HG02884 (cell line): Measurements from ENCODE around the gene OTUD6A.
A peak's percentile ranks its signal among the peaks of the same experiment; 100 is the strongest.

Source experiments
- ATAC-seq: cut with Tn5 transposase; IDR thresholded peaks from one replicate; pipeline ENCODE4 v1.9.1; 2021; ENCODE audit warnings: mild to moderate bottlenecking, moderate library complexity; ENCODE audit not compliant: unreplicated experiment

Gene OTUD6A, protein sequence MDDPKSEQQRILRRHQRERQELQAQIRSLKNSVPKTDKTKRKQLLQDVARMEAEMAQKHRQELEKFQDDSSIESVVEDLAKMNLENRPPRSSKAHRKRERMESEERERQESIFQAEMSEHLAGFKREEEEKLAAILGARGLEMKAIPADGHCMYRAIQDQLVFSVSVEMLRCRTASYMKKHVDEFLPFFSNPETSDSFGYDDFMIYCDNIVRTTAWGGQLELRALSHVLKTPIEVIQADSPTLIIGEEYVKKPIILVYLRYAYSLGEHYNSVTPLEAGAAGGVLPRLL

DNA sequence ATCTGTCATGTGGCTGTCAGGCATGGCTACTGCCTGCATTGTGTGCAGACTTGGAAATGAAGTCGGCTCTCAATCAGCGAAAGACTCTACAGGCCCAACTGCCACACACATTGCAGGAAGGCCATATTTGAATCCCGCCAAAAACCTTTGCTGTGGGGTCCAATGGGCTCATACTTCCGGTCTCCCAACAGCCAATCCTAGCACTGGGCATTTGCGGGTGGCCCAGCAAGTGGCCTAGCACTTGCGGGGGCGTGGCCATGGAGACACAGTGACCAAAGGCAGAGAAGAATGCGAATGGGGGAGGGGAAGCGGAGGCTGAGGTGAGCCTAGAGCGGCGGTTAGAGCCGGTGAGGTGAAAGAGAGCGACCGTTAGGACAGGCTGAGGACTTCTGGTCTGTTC, at the start of gene OTUD6A:
Gene OTUD6A (plus strand): TSS at position 382 of the 400 bp plus-strand sequence. CDS start 68 bp downstream, outside the sequence.
- no peak for ATAC-seq

- ATAC-seq = no peak
Observed at GRCh38 chrX:70012756-70013155, 49.5 kb upstream of the OTUD6A start.

GRCh38 chrX:70013466-70014381, 48.5 kb upstream of the OTUD6A start:
- no peak for ATAC-seq

- ATAC-seq = no peak
Observed at GRCh38 chrX:70016513-70016912, 45.7 kb upstream of the OTUD6A start.

GRCh38 chrX:70022616-70023015, 39.6 kb upstream of the OTUD6A start:
- no peak for ATAC-seq

- ATAC-seq = no peak
Observed at GRCh38 chrX:70025464-70025863, 36.8 kb upstream of the OTUD6A start.

- ATAC-seq = no peak
Observed at GRCh38 chrX:70026112-70026850, 36.0 kb upstream of the OTUD6A start.

- no peak for ATAC-seq
Observed at GRCh38 chrX:70026851-70027200, 35.4 kb upstream of the OTUD6A start.

DNA sequence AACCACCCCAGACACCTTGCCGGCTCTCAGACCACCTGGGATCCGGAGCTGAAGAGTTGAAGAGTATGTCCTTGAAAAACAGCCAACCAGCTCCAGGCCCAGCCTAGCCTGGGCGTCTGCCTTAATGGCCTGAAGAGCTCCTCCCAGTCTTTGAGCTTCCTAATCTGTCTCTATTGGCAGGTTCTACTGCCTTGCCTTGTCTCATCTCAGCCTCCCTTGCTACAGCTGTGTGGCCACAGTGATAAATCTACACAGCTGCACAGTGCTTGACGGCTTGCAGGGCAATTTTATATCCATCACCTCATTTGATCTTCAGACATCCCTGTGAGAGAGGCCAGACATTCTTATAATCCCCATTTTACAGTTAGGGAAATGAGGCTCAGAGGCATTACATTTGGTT, 32.4 kb upstream of the OTUD6A start:
- ATAC-seq = no peak

DNA sequence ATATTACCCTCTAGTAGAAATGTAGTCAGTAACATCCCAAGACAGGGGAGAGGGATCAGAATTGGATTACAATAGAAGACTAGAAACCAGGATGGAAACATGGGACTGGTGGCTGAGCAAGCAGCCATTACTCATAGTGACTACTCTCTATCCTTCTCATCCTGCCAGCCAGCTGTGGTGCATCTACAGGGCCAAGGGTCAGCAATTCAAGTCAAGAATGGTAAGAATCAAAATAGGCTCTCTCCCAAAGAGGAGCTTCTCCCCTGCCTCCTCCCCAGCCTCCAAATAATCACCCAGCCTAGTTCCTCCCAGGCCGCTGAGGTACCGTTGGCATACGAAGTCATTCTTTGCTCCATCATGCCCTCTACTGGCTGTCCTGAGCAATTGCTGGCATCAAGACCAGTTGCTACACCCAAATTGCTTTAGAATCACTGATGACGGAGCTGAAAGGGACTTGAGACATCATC, 31.9 kb upstream of the OTUD6A start:
- ATAC-seq = peak; percentile 69

DNA sequence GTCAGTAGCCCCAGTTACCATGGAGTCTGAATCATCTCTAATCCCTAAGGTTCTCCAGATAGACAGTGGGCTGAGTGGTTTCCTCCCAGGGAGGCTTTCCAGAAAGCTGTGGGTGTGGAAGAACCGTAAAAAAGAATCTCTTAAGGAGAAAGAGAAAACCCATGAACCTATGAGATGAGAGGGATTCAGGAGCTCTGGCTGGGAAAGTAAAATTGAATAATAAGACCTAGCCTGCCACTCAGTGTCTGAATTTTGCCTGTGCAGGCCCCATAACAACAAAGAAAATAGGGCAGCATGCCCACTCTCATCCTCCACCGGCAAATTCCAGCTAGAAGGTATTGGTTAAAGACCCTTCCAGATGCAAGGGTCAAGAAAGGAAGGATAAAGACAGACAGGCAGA, 29.5 kb upstream of the OTUD6A start:
- ATAC-seq = no peak

- peak; percentile 60 for ATAC-seq
Observed at GRCh38 chrX:70033348-70034051, 28.8 kb upstream of the OTUD6A start.

- ATAC-seq = no peak
Observed at GRCh38 chrX:70034646-70035045, 27.6 kb upstream of the OTUD6A start.

GRCh38 chrX:70038515-70038914, 23.7 kb upstream of the OTUD6A start:
- ATAC-seq = no peak

- no peak for ATAC-seq
Observed at GRCh38 chrX:70038951-70039350, 23.3 kb upstream of the OTUD6A start.

DNA sequence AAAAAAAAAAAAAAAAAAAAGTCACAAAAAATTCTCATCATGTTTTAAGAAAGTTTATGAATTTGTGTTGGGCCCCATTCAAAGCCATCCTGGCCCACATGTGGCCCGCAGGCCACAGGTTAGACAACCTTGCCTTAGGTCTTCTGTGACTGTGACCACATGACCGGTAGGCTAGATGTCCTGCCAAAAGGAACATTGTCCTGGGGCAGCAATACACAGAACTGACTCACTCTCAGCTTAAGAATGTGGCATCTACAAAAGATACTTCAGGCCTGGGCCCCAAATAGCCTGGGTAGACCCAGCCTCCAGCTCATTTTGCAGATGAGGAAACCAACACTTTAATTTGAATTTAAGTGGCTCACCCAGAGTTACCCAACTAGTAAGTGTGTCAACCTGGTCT, 22.5 kb upstream of the OTUD6A start:
- no peak for ATAC-seq

DNA sequence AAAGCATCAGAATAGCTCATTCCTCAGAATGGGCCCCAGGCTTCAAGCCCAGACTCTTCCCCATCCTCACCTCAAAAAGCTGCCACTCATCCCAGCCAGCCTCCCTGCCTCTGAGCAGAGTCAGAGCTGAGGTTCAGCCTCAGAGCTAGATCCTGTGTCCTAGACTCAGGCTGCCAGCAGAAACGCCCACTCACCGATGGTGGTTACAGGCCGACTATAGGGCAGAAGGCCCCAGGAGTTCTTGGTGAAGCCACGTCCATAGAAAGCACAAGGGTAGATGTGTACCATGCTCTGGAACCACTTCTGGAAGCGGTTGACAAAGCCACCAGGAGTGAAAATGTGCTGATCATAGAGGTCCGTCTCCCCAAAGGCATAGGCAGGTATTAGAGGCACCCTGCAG, 20.3 kb upstream of the OTUD6A start:
- no peak for ATAC-seq

DNA sequence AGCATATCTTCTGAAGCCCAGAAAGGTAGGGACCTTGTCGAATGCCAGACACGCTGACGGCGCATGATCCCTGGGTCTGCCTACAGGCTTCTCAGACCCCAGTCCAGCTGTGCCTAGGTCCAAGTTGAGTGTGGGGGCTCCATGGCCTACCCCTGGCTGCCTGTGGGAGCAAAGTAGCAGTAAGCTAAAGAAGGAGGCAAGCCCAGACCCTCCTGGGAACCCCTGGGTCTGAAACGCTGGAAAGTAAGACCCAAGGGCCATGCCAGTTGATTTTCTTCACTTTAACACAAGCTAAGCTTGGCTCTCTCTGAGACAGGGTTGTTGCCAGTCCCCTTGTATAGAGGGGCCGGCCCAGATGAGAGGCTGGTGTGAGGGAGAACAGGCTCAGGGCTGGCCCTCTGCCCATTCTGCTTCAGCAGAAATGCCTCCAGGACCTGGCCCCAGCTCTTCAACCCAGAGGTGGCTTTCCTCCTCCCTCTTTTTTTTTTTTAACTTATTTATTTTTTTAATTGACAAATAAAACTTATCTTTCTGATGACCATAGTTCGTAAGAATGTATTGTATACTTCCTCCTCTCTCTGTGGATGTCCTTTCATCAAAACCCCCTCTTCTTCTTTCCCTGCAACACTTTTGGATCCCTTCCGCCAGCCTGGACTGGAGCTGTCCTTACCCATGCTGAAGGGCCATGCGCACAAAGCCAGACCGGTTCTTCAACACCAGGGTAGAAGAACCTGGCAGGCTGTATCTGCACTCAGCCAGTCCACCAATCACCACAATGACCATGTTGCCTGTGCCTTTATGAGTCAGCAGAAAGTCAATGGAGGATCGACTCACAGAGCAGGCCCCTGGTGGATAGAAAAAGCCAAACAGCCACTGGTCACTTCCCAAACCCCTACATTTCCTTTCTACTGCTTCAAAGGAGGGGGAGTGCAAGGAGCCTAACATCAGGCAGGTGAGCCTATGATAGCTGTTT, 19.6 kb upstream of the OTUD6A start:
- ATAC-seq = no peak

- ATAC-seq = no peak
Observed at GRCh38 chrX:70043685-70044084, 18.6 kb upstream of the OTUD6A start.
